Coronary artery (tissue), 2 donors: Measurements from ENCODE around the gene PLEK.
"Not testable (repeated sequence)": the region's sequence is repeated elsewhere in the genome, so short reads cannot be mapped to it uniquely, and the experiment has no call there.

Experiments used
- DNase-seq: peaks from one replicate; pipeline ENCODE4 v3.0.0-alpha.2; 2017; ENCODE audit warnings: low spot score
- H3K27ac ChIP-seq, 2 donors: fragments of 200-600 bp; sonication (generic); one replicate each; pipeline ENCODE4 v1.5.1; 2016 to 2019
- H3K4me3 ChIP-seq: fragments of 200-600 bp; sonication (generic); 2 replicates; pipeline ENCODE4 v1.5.1; 2016; ENCODE audit warnings: mild to moderate bottlenecking, moderate library complexity
- CTCF ChIP-seq: fragments of 200-600 bp; sonication (generic); IDR thresholded peaks from one replicate; pipeline ENCODE4 v1.5.1; 2019; ENCODE audit warnings: antibody characterized with exemption

The PLEK gene

DNA sequence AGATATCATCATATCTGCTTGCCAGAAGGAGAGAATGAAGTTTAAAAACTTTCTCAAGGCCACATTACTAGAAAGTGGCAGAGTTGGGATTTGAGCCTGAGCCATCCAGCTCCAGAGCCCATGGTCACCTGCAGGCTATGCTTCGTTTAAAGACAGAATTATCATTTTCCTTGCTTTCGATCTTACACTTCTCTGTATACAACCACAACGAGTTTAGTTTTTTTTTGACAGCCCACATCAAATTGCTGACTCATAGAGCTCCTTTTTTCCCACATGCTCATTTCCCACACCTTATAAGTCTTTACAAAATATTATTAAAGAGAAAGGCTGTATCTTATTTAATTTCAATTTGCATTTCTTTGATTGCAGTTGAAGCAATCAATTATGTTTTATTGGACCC is 6.5 kb downstream of the PLEK start:
- H3K27ac ChIP-seq, result no peak overlapping the region
- DNase-seq, result no peak
- no peak overlapping the region for H3K4me3 ChIP-seq
- no peak for TF ChIP-seq CTCF

DNA sequence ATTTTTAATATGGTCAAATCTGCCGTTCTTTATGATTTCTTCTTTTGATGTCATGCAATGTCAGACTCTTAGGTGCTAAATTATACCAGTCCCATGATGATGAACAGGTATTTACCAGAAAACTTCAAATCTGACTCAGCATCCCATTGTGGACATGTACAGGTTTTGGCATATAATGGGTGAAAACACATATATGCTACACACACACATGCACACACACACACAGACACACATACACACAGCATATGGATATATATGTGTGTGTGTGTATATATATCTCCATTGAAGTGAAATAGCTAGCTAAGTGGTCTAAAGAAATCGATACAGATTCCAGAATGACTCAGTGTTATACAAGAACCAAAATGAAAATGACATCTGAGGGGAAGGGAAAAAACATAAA is 7.4 kb downstream of the PLEK start:
- H3K27ac ChIP-seq, result no peak overlapping the region
- TF ChIP-seq CTCF, result no peak

GRCh38 chr2:68374184-68374583 is 9.1 kb downstream of the PLEK start:
- TF ChIP-seq CTCF, result no peak
- DNase-seq, result no peak
- Histone ChIP-seq H3K27ac (no peak overlapping the region), H3K4me3 (no peak overlapping the region)

More for the DNA sequence above, 7.4 kb downstream of the PLEK start:
- no peak for DNase-seq
- H3K4me3 ChIP-seq, result no peak overlapping the region

GRCh38 chr2:68375582-68375981 is 10.5 kb downstream of the PLEK start:
- H3K4me3 ChIP-seq, result no peak overlapping the region
- DNase-seq, result no peak
- TF ChIP-seq CTCF, result no peak

DNA sequence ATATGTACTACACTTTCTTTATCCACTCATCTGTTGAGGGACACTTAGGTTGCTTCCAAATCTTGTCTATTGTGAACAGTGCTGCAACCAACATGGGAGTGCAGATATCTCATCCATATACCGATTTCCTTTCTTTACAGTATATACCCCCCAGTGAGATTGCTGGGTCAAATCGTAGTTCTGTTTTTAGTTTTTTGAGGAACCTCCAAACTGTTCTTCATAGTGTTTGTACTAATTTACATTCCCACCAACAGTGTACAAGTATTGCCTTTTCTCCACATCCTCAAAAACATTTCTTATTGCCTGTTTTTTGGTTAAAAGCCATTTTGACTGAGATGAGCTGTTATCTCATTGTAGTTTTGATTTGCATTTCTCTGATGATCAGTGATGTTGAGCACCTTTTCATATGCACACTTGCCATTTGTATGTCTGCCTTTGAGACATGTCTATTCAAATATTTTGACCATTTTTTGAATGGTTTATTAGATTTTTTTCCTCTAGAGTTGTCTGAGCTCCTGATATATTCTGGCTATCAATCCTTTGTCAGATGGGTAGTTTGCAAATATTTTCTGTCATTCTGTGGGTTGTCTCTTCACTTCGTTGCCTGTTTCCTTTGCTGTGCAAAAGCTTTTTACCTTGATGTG is 12.2 kb downstream of the PLEK start:
- no peak overlapping the region for H3K4me3 ChIP-seq
- TF ChIP-seq CTCF, result no peak

More at GRCh38 chr2:68375582-68375981, 10.5 kb downstream of the PLEK start:
- H3K27ac ChIP-seq, result no peak overlapping the region

DNA sequence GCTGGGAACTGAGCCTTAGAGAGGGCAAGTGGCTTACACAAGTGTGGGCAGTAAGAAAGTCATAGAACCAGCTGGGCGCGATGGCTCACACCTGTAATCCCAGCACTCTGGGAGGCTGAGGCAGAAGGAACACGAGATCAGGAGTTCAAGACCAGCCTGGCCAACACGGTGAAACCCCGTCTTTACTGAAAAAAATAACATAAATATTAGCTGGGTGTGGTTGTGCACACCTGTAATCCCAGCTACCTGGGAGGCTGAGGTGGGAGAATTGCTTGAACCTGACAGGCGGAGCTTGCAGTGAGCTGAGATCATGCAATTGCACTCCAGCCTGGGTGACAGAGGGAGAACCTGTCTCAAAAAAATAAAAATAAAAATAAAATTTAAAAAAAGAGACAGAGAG is 13.7 kb downstream of the PLEK start:
- DNase-seq, result not testable (repeated sequence)

More for the DNA sequence above, 12.2 kb downstream of the PLEK start:
- DNase-seq, result no peak
- no peak overlapping the region for H3K27ac ChIP-seq

GRCh38 chr2:68379184-68379708 is 14.2 kb downstream of the PLEK start:
- TF ChIP-seq CTCF, result no peak
- no peak overlapping the region for H3K27ac ChIP-seq
- no peak overlapping the region for H3K4me3 ChIP-seq
- no peak for DNase-seq

More for the DNA sequence above, 13.7 kb downstream of the PLEK start:
- not testable (repeated sequence) for H3K4me3 ChIP-seq, H3K27ac ChIP-seq
